Endothelial cell of umbilical vein (primary cell): Measurements from ENCODE around the gene C12orf50. TPM values are rescaled to one million over a fixed set of nuclear protein-coding genes. Genes with fewer than 3 reads are reported as not detected.

ENCODE experiments used
- BruUV-seq: library from RNA; stranded (reverse); fragments of 400-500 nt; replicated peaks from 2 replicates; lab custom pipeline; 2021; lab: Mats Ljungman, UMichigan
- CTCF ChIA-PET: fragments of 300-600, 350-600 bp; sonication (Branson Sonifier 250); formaldehyde crosslinking; loops from one replicate; lab custom pipeline; 2021; ENCODE audit warnings: antibody characterized with exemption, inconsistent platforms; lab: Charles Lee
- POLR2A ChIA-PET: fragments of 300-600, 350-600 bp; sonication (Branson Sonifier 250); formaldehyde crosslinking; loops from one replicate; lab custom pipeline; 2021; ENCODE audit warnings: antibody characterized with exemption, inconsistent platforms; lab: Charles Lee
- DNase-seq: peaks from one replicate; pipeline ENCODE4 v3.0.0-alpha.2; 2011; ENCODE audit warnings: low read depth, low spot score
- FAIRE-seq: peaks from 2 replicates; lab custom pipeline; 2011; peaks lifted over from hg19 to GRCh38; lab: Jason Lieb, UNC
- H2AFZ ChIP-seq: 2 replicates; pipeline ENCODE4 v1.6.0; 2012; ENCODE audit warnings: low read depth, low read length, control low read depth, inconsistent platforms
- H3K27ac ChIP-seq: 2 replicates; pipeline ENCODE4 v1.5.1; 2011; ENCODE audit warnings: low read depth, mild to moderate bottlenecking, control low read depth, low read length, moderate library complexity; ENCODE audit not compliant: insufficient read depth
- H3K27me3 ChIP-seq, 2 experiments: 2 replicates each; pipeline versions ENCODE4 v1.6.0 to v1.6.1; 2011; ENCODE audit warnings: low read length in 2 of 2, mixed read lengths in 1 of 2; ENCODE audit not compliant: control insufficient read depth in 2 of 2, insufficient read depth in 2 of 2
- H3K36me3 ChIP-seq, 2 experiments: 2 replicates in 1 of 2; 3 replicates in 1 of 2; pipeline ENCODE4 v1.5.1; 2011; ENCODE audit warnings: low read length in 2 of 2, mild to moderate bottlenecking in 1 of 2, moderate library complexity in 1 of 2; ENCODE audit not compliant: control insufficient read depth in 2 of 2, insufficient read depth in 2 of 2; ENCODE audit errors: extremely low read depth in 1 of 2
- H3K4me1 ChIP-seq: 3 replicates; pipeline ENCODE4 v1.5.1; 2011; ENCODE audit warnings: mild to moderate bottlenecking, low read length; ENCODE audit not compliant: control insufficient read depth, insufficient read depth; ENCODE audit errors: extremely low read depth
- H3K4me2 ChIP-seq: 2 replicates; pipeline ENCODE4 v1.6.1; 2011; ENCODE audit warnings: low read length, control low read depth, mixed read lengths; ENCODE audit not compliant: insufficient read depth
- H3K4me3 ChIP-seq, 3 experiments: fragments of 200-600 bp in 1 of 3; sonication (generic), shearing (Covaris generic) in 1 of 3; replicated peaks in 1 of 3; 2 replicates each; pipeline ENCODE4 v1.5.1; 2011 to 2016; ENCODE audit warnings: control low read depth in 3 of 3, low read length in 3 of 3, mild to moderate bottlenecking in 2 of 3, inconsistent platforms in 1 of 3, low read depth in 1 of 3, moderate library complexity in 1 of 3; ENCODE audit not compliant: insufficient read depth in 1 of 3
- H3K79me2 ChIP-seq: 2 replicates; pipeline ENCODE4 v1.6.0; 2012; ENCODE audit warnings: low read length, inconsistent platforms; ENCODE audit not compliant: control insufficient read depth, insufficient read depth
- H3K9ac ChIP-seq: replicated peaks from 2 replicates; pipeline ENCODE3; 2011; ENCODE audit warnings: low read length, control low read depth; ENCODE audit not compliant: insufficient read depth; ENCODE audit errors: extremely low read depth
- H3K9me1 ChIP-seq: replicated peaks from 3 replicates; pipeline ENCODE4 v1.6.0; 2011; ENCODE audit warnings: mild to moderate bottlenecking, low read length; ENCODE audit not compliant: control insufficient read depth, insufficient read depth; ENCODE audit errors: extremely low read depth
- H3K9me3 ChIP-seq: replicated peaks from 2 replicates; pipeline ENCODE4 v1.5.1; 2012; ENCODE audit warnings: low read length, inconsistent platforms; ENCODE audit not compliant: control insufficient read depth, insufficient read depth
- H4K20me1 ChIP-seq: replicated peaks from 2 replicates; pipeline ENCODE3; 2011; ENCODE audit warnings: mild to moderate bottlenecking, low read length; ENCODE audit not compliant: control insufficient read depth, insufficient read depth; ENCODE audit errors: extremely low read depth
- EZH2 ChIP-seq: IDR thresholded peaks from 2 replicates; pipeline ENCODE4 v1.6.1; 2012; ENCODE audit warnings: borderline replicate concordance, low read depth, mild to moderate bottlenecking, moderate library complexity, low read length, inconsistent platforms; ENCODE audit not compliant: severe bottlenecking
- FOS ChIP-seq: IDR thresholded peaks from 2 replicates; pipeline ENCODE4 v1.6.1; 2011; ENCODE audit warnings: mild to moderate bottlenecking, low read length, moderate library complexity, borderline replicate concordance; ENCODE audit not compliant: insufficient read depth
- GATA2 ChIP-seq: IDR thresholded peaks from 2 replicates; pipeline ENCODE4 v1.7.0; 2011; ENCODE audit warnings: low read depth, mild to moderate bottlenecking, moderate library complexity, mixed read lengths, low read length; ENCODE audit not compliant: insufficient read length, insufficient read depth
- JUN ChIP-seq: IDR thresholded peaks from 2 replicates; pipeline ENCODE4 v1.6.1; 2011; ENCODE audit warnings: borderline replicate concordance, low read depth; ENCODE audit not compliant: insufficient read length, insufficient read depth
- MYC ChIP-seq: IDR thresholded peaks from one replicate; pipeline ENCODE4 v1.6.1; 2011; ENCODE audit warnings: mild to moderate bottlenecking, low read depth, low read length
- POLR2A ChIP-seq: IDR thresholded peaks from 2 replicates; pipeline ENCODE4 v1.6.1; 2012; ENCODE audit warnings: low read depth, mild to moderate bottlenecking, control low read depth, low read length
- POLR2AphosphoS5 ChIP-seq: IDR thresholded peaks from 2 replicates; pipeline ENCODE4 v1.6.1; 2012; ENCODE audit warnings: low read depth, mild to moderate bottlenecking, control low read depth, low read length, moderate library complexity; ENCODE audit not compliant: insufficient read depth
- dilution Hi-C: fragments of 300-500 bp; cut with MboI; formaldehyde crosslinking; loops from one replicate; pipeline ENCODE4 v1.15.0; 2019; ENCODE audit warnings: low sequenced_read_pairs; ENCODE audit not compliant: extremely low pct_ligation_motif_present
- intact Hi-C: fragments of 100-400 bp; cut with micrococcal nuclease; formaldehyde crosslinking; loops from one replicate; pipeline ENCODE4 v1.10.0; 2022
- polyA plus RNA-seq, 4 experiments: library from polyadenylated mRNA; depleted of rRNA in 3 of 4; stranded (reverse) in 3 of 4; unstranded in 1 of 4; fragments of >200 nt; gene quantifications; 2 replicates each; pipeline versions ENCODE4 v1.2.1 to v1.2.3, GENCODE V29; 2011 to 2012; ENCODE audit warnings: missing spikeins in 1 of 4
- total RNA-seq: library from RNA; stranded (reverse); gene quantifications from 2 replicates; pipeline ENCODE4 v1.2.3, GENCODE V29; 2021
- TF ChIP-seq, protein P1 (sequence below), 2 donors: IDR thresholded peaks; 1 replicate in 1 of 2; 2 replicates in 1 of 2; pipeline ENCODE4 v1.5.1; 2011; ENCODE audit warnings: low read length in 2 of 2, mild to moderate bottlenecking in 2 of 2, moderate library complexity in 2 of 2, control low read depth in 1 of 2, inconsistent platforms in 1 of 2, low read depth in 1 of 2; ENCODE audit not compliant: insufficient read depth in 1 of 2; ENCODE audit errors: extremely low read depth in 1 of 2
- TF ChIP-seq, protein P2 (sequence below): IDR thresholded peaks from 2 replicates; pipeline ENCODE4 v1.6.1; 2011; ENCODE audit not compliant: insufficient read depth, insufficient read length

Gene C12orf50
- total and polyA plus RNA-seq, 2 donors (not counting 3 experiments of a cell fraction or from before 2014, with no cell fraction given), result 0.31 TPM; not detected in 1

DNA sequence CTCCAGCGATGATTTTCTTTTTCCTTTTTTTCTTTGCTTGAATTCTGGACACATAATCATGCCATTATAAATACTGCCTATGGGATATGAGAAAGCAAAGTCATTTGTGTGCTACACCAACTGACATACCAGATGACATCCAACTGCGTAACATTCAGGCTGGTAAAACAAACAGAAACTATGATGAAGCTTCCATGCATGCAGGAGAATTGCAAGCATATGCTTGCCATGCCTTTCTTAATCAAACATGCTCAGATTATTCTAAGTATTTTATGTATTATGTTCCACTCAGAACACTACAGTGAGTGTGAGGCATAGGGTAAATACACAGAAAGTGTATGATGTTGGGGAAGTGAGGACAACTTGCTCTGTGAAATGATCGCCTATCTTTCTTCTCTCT is 97.4 kb downstream of the C12orf50 start:
- POLR2A ChIA-PET, result no interaction called here
- BruUV-seq, result no TSS peak
- H3K27ac ChIP-seq, result no peak overlapping the region
- no peaks in the 10 kb centered on the region for H3K27me3 ChIP-seq
- intact Hi-C loops (no loop called here), dilution Hi-C loops (no loop called here)
- no peak overlapping the region for H2AFZ ChIP-seq
- H3K36me3 ChIP-seq, result no peaks in the 10 kb centered on the region
- no peaks in the 10 kb centered on the region for H3K79me2 ChIP-seq
- H3K4me1 ChIP-seq, result no peaks in the 10 kb centered on the region
- H3K4me3 ChIP-seq, result no peak overlapping the region
- H3K4me2 ChIP-seq, result no peak overlapping the region
- DNase-seq (no peak), FAIRE-seq (no peak)
- CTCF ChIA-PET, result no interaction called here
- no peaks in the 10 kb centered on the region for H4K20me1 ChIP-seq
- TF ChIP-seq MYC (no peak), POLR2AphosphoS5 (no peak), POLR2A (no peak)
- TF ChIP-seq, protein P1, sequence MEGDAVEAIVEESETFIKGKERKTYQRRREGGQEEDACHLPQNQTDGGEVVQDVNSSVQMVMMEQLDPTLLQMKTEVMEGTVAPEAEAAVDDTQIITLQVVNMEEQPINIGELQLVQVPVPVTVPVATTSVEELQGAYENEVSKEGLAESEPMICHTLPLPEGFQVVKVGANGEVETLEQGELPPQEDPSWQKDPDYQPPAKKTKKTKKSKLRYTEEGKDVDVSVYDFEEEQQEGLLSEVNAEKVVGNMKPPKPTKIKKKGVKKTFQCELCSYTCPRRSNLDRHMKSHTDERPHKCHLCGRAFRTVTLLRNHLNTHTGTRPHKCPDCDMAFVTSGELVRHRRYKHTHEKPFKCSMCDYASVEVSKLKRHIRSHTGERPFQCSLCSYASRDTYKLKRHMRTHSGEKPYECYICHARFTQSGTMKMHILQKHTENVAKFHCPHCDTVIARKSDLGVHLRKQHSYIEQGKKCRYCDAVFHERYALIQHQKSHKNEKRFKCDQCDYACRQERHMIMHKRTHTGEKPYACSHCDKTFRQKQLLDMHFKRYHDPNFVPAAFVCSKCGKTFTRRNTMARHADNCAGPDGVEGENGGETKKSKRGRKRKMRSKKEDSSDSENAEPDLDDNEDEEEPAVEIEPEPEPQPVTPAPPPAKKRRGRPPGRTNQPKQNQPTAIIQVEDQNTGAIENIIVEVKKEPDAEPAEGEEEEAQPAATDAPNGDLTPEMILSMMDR (IDR thresholded peaks at IDR 0.05; ENCODE audit: extremely low read depth in 1 of 2, insufficient read depth in 1 of 2, low read depth in 1 of 2, low read length in 2 of 2), result no peak
- TF ChIP-seq, protein P2, sequence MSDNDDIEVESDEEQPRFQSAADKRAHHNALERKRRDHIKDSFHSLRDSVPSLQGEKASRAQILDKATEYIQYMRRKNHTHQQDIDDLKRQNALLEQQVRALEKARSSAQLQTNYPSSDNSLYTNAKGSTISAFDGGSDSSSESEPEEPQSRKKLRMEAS, result no peak
- H3K9me3 ChIP-seq, result no peaks in the 10 kb centered on the region
- H3K9ac ChIP-seq, result no peak overlapping the region
- H3K9me1 ChIP-seq, result no peaks in the 10 kb centered on the region

DNA sequence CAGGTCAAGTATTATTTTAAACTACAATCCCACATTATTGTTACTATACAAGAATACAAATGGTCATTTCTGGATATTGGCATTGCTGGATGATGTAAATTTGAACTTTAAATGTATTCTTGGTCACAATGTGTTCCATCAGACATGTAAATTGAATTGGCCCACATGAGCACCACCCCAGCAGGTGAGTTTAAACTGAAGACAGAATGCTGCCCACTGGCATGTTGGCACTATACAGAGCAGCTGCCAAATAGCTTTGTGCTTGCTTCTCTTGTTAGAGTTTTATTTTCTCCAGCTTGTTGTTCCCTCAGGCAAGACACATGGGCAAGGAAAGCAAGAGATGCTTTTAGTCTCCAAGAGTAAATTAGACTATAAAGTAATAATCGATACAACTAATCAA is 98.6 kb downstream of the C12orf50 start:
- DNase-seq, result no peak
- dilution Hi-C loops, result no loop called here
- no peaks in the 10 kb centered on the region for H3K36me3 ChIP-seq
- no peak overlapping the region for H3K9ac ChIP-seq
- H3K27ac ChIP-seq, result no peak overlapping the region
- no peak overlapping the region for H2AFZ ChIP-seq
- no peaks in the 10 kb centered on the region for H3K4me1 ChIP-seq
- no peaks in the 10 kb centered on the region for H4K20me1 ChIP-seq
- TF ChIP-seq, protein P2, result no peak
- TF ChIP-seq POLR2A (no peak), JUN (no peak), POLR2AphosphoS5 (no peak), FOS (no peak), EZH2 (no peak), GATA2 (no peak), MYC (no peak)
- TF ChIP-seq, protein P1 (IDR thresholded peaks at IDR 0.05; ENCODE audit: extremely low read depth in 1 of 2, insufficient read depth in 1 of 2, low read depth in 1 of 2, low read length in 2 of 2), result no peak
- BruUV-seq, result no TSS peak
- H3K9me3 ChIP-seq, result no peaks in the 10 kb centered on the region
- no peak overlapping the region for H3K4me3 ChIP-seq
- CTCF ChIA-PET, result no interaction called here
- no peaks in the 10 kb centered on the region for H3K27me3 ChIP-seq
- FAIRE-seq, result no peak
- no peak overlapping the region for H3K4me2 ChIP-seq
- POLR2A ChIA-PET, result no interaction called here
- H3K79me2 ChIP-seq, result no peaks in the 10 kb centered on the region
- intact Hi-C loops, result no loop called here
- no peaks in the 10 kb centered on the region for H3K9me1 ChIP-seq
